HEK293 (cell line): Measurements from ENCODE around the gene NHP2.
A peak's percentile ranks its signal among the peaks of the same experiment; 100 is the strongest.

Experiments used
- ATF2 ChIP-seq: fragments of 450-650 bp; formaldehyde crosslinking; IDR thresholded peaks from 2 replicates; pipeline ENCODE4 v1.5.1; 2016; ENCODE audit warnings: missing biosample characterization, missing genetic modification characterization, low read depth
- BCL11A ChIP-seq: fragments of 450-650 bp; formaldehyde crosslinking; IDR thresholded peaks from 2 replicates; pipeline ENCODE4 v1.5.1; 2016; ENCODE audit warnings: low read depth, missing biosample characterization, missing genetic modification characterization
- GLIS1 ChIP-seq: fragments of 450-650 bp; formaldehyde crosslinking; IDR thresholded peaks from 2 replicates; pipeline ENCODE4 v1.5.1; 2016; ENCODE audit warnings: missing biosample characterization, missing genetic modification characterization
- INSM2 ChIP-seq: fragments of 450-650 bp; formaldehyde crosslinking; IDR thresholded peaks from 2 replicates; pipeline ENCODE4 v1.5.1; 2016; ENCODE audit warnings: missing biosample characterization, missing genetic modification characterization
- MEIS1 ChIP-seq: sonication (generic); formaldehyde crosslinking; IDR thresholded peaks from 2 replicates; pipeline ENCODE4 v1.8.1; 2022; ENCODE audit warnings: missing genetic modification reagents, mild to moderate bottlenecking, borderline replicate concordance
- MYNN ChIP-seq: fragments of 450-650 bp; formaldehyde crosslinking; IDR thresholded peaks from 2 replicates; pipeline ENCODE4 v1.5.1; 2016; ENCODE audit warnings: missing biosample characterization, missing genetic modification characterization, borderline replicate concordance
- REST ChIP-seq: fragments of 450-650 bp; formaldehyde crosslinking; IDR thresholded peaks from 2 replicates; pipeline ENCODE4 v1.5.1; 2016; ENCODE audit warnings: missing biosample characterization, missing genetic modification characterization
- ZBTB1 ChIP-seq: fragments of 450-650 bp; formaldehyde crosslinking; IDR thresholded peaks from 2 replicates; pipeline ENCODE4 v1.5.1; 2016; ENCODE audit warnings: missing biosample characterization, missing genetic modification characterization
- ZBTB11 ChIP-seq: fragments of 450-650 bp; formaldehyde crosslinking; conservative IDR thresholded peaks from 2 replicates; pipeline ENCODE4 v1.5.1; 2016; ENCODE audit warnings: low read depth, missing biosample characterization, missing genetic modification characterization
- ZFP41 ChIP-seq: fragments of 450-650 bp; formaldehyde crosslinking; IDR thresholded peaks from 2 replicates; pipeline ENCODE4 v1.5.1; 2016; ENCODE audit warnings: missing biosample characterization, missing genetic modification characterization, borderline replicate concordance
- ZFP69B ChIP-seq: fragments of 450-650 bp; formaldehyde crosslinking; IDR thresholded peaks from 2 replicates; pipeline ENCODE4 v1.5.1; 2016; ENCODE audit warnings: missing biosample characterization, missing genetic modification characterization
- ZNF146 ChIP-seq: fragments of 450-650 bp; formaldehyde crosslinking; IDR thresholded peaks from 2 replicates; pipeline ENCODE4 v1.5.1; 2016; ENCODE audit warnings: missing biosample characterization, missing genetic modification characterization
- ZNF155 ChIP-seq: fragments of 450-650 bp; formaldehyde crosslinking; IDR thresholded peaks from 2 replicates; pipeline ENCODE4 v1.5.1; 2016; ENCODE audit warnings: missing biosample characterization, missing genetic modification characterization
- ZNF184 ChIP-seq: fragments of 450-650 bp; IDR thresholded peaks from 2 replicates; pipeline ENCODE4 v1.5.1; 2018; ENCODE audit warnings: missing biosample characterization, mild to moderate bottlenecking, missing genetic modification characterization
- ZNF202 ChIP-seq: fragments of 450-650 bp; formaldehyde crosslinking; IDR thresholded peaks from 2 replicates; pipeline ENCODE4 v1.5.1; 2016; ENCODE audit warnings: missing biosample characterization, missing genetic modification characterization, borderline replicate concordance
- ZNF335 ChIP-seq: fragments of 450-650 bp; formaldehyde crosslinking; conservative IDR thresholded peaks from 2 replicates; pipeline ENCODE4 v1.5.1; 2016; ENCODE audit warnings: missing biosample characterization, missing genetic modification characterization
- ZNF350 ChIP-seq: fragments of 450-650 bp; formaldehyde crosslinking; IDR thresholded peaks from 2 replicates; pipeline ENCODE4 v1.5.0; 2017; ENCODE audit warnings: missing biosample characterization, mild to moderate bottlenecking, missing genetic modification characterization
- ZNF423 ChIP-seq: fragments of 450-650 bp; formaldehyde crosslinking; IDR thresholded peaks from 2 replicates; pipeline ENCODE4 v1.5.1; 2016; ENCODE audit warnings: missing biosample characterization, missing genetic modification characterization
- ZNF501 ChIP-seq: fragments of 450-650 bp; formaldehyde crosslinking; IDR thresholded peaks from 2 replicates; pipeline ENCODE4 v1.5.1; 2016; ENCODE audit warnings: missing biosample characterization, missing genetic modification characterization
- ZNF510 ChIP-seq: fragments of 450-650 bp; formaldehyde crosslinking; IDR thresholded peaks from 2 replicates; pipeline ENCODE4 v1.5.1; 2018; ENCODE audit warnings: mild to moderate bottlenecking, missing genetic modification characterization, missing biosample characterization; ENCODE audit not compliant: insufficient replicate concordance
- ZNF529 ChIP-seq: fragments of 450-650 bp; formaldehyde crosslinking; IDR thresholded peaks from 2 replicates; pipeline ENCODE4 v1.5.1; 2017; ENCODE audit warnings: missing genetic modification characterization, missing biosample characterization; ENCODE audit not compliant: insufficient replicate concordance
- ZNF544 ChIP-seq: fragments of 450-650 bp; formaldehyde crosslinking; IDR thresholded peaks from 2 replicates; pipeline ENCODE4 v1.5.0; 2017; ENCODE audit warnings: missing biosample characterization, missing genetic modification characterization
- ZNF548 ChIP-seq: fragments of 450-650 bp; formaldehyde crosslinking; IDR thresholded peaks from 2 replicates; pipeline ENCODE4 v1.5.1; 2016; ENCODE audit warnings: missing biosample characterization, missing genetic modification characterization
- ZNF549 ChIP-seq: fragments of 450-650 bp; IDR thresholded peaks from 2 replicates; pipeline ENCODE4 v1.5.1; 2018; ENCODE audit warnings: missing biosample characterization, missing genetic modification characterization, mild to moderate bottlenecking, inconsistent platforms, moderate library complexity
- ZNF560 ChIP-seq: fragments of 450-650 bp; formaldehyde crosslinking; IDR thresholded peaks from 2 replicates; pipeline ENCODE4 v1.5.1; 2017; ENCODE audit warnings: missing biosample characterization, missing genetic modification characterization, borderline replicate concordance
- ZNF596 ChIP-seq: fragments of 450-650 bp; IDR thresholded peaks from 2 replicates; pipeline ENCODE4 v1.5.0; 2018; ENCODE audit warnings: missing biosample characterization, mild to moderate bottlenecking, missing genetic modification characterization, moderate library complexity
- ZNF610 ChIP-seq: fragments of 450-650 bp; formaldehyde crosslinking; IDR thresholded peaks from 2 replicates; pipeline ENCODE4 v1.5.1; 2016; ENCODE audit warnings: missing biosample characterization, missing genetic modification characterization, borderline replicate concordance
- ZNF621 ChIP-seq: fragments of 450-650 bp; formaldehyde crosslinking; IDR thresholded peaks from 2 replicates; pipeline ENCODE4 v1.5.1; 2017; ENCODE audit warnings: missing biosample characterization, missing genetic modification characterization
- ZNF629 ChIP-seq: fragments of 450-650 bp; formaldehyde crosslinking; IDR thresholded peaks from 2 replicates; pipeline ENCODE4 v1.5.1; 2017; ENCODE audit warnings: missing biosample characterization, missing genetic modification characterization
- ZNF791 ChIP-seq: fragments of 450-650 bp; formaldehyde crosslinking; IDR thresholded peaks from 2 replicates; pipeline ENCODE4 v1.5.1; 2016; ENCODE audit warnings: missing biosample characterization, missing genetic modification characterization
- ZXDB ChIP-seq: fragments of 450-650 bp; formaldehyde crosslinking; IDR thresholded peaks from 2 replicates; pipeline ENCODE4 v1.5.1; 2016; ENCODE audit warnings: missing biosample characterization, missing genetic modification characterization

NHP2 gene

GRCh38 chr5:178153530-178154340 lies at the start of gene NHP2 (continued):
- TF ChIP-seq ZNF510 (tag by site-specific recombination) (no peak), ZNF350 (tag by site-specific recombination) (no peak), ATF2 (no peak), ZBTB1 (tag by site-specific recombination) (no peak), GLIS1 (tag by site-specific recombination) (peak; percentile 59; the same call in 1 of the 2 replicates), BCL11A (tag by site-specific recombination) (no peak), REST (tag by site-specific recombination) (no peak; the same call in 1 of the 2 replicates), MEIS1 (CRISPR knock-in tag) (no peak), ZNF202 (tag by site-specific recombination) (no peak), ZNF621 (tag by site-specific recombination) (no peak), ZNF335 (tag by site-specific recombination) (peak; percentile 75), ZNF529 (tag by site-specific recombination) (no peak), ZXDB (tag by site-specific recombination) (peak; percentile 71), ZNF610 (tag by site-specific recombination) (no peak), ZNF629 (tag by site-specific recombination) (peak; percentile 83), ZNF596 (no peak), ZNF560 (tag by site-specific recombination) (no peak), ZNF791 (tag by site-specific recombination) (no peak), ZNF146 (tag by site-specific recombination) (no peak), MYNN (no peak), ZFP41 (no peak), ZNF549 (no peak), INSM2 (tag by site-specific recombination) (peak; percentile 22), ZNF501 (tag by site-specific recombination) (no peak; the same call in none of the 2 replicates), ZNF184 (tag by site-specific recombination) (no peak), ZNF544 (tag by site-specific recombination) (no peak), ZNF423 (tag by site-specific recombination) (no peak), ZNF548 (tag by site-specific recombination) (no peak), ZBTB11 (tag by site-specific recombination) (peak; percentile 80), ZNF155 (no peak), ZFP69B (tag by site-specific recombination) (no peak)
